HL-60 (cell line): Measurements from ENCODE around the gene ZSCAN5A.

ENCODE experiments used
- DNase-seq, 2 experiments: peaks; one replicate each; pipeline ENCODE4 v3.0.0-alpha.2; 2010 to 2020; ENCODE audit warnings: low read depth in 1 of 2, low spot score in 1 of 2
- H3K27ac ChIP-seq: fragments of 250-450 bp; sonication (Bioruptor Pico); replicated peaks from 2 replicates; pipeline ENCODE4 v1.5.1; 2020; ENCODE audit warnings: mild to moderate bottlenecking, moderate library complexity
- H3K27me3 ChIP-seq: fragments of 250-450 bp; sonication (Bioruptor Pico); 2 replicates; pipeline ENCODE4 v1.5.1; 2021; ENCODE audit warnings: mild to moderate bottlenecking, moderate library complexity; ENCODE audit not compliant: insufficient read depth, poor library complexity, severe bottlenecking
- H3K4me3 ChIP-seq: replicated peaks from 2 replicates; pipeline ENCODE4 v1.5.1; 2011; ENCODE audit warnings: mild to moderate bottlenecking, control low read depth, low read length; ENCODE audit not compliant: insufficient read depth
- CTCF ChIP-seq: IDR thresholded peaks from one replicate; pipeline ENCODE4 v1.5.1; 2011; ENCODE audit warnings: low read length, control low read depth, inconsistent platforms; ENCODE audit not compliant: insufficient read depth
- GABPA ChIP-seq: IDR thresholded peaks from 2 replicates; pipeline ENCODE4 v1.6.1; 2012; ENCODE audit warnings: low read depth
- POLR2AphosphoS5 ChIP-seq: IDR thresholded peaks from 2 replicates; pipeline ENCODE4 v1.6.1; 2012; ENCODE audit warnings: low read depth
- REST ChIP-seq: IDR thresholded peaks from 2 replicates; pipeline ENCODE4 v1.6.1; 2012; ENCODE audit warnings: low read depth; ENCODE audit not compliant: insufficient replicate concordance
- SPI1 ChIP-seq: IDR thresholded peaks from 2 replicates; pipeline ENCODE4 v1.6.1; 2012; ENCODE audit warnings: low read depth, mild to moderate bottlenecking, borderline replicate concordance

ZSCAN5A gene

GRCh38 chr19:56272161-56272798, 42.4 kb downstream of the ZSCAN5A start, which contains the start of gene EDDM13:
EDDM13 (plus strand) TSS chr19:56272748; CDS start chr19:56272835, 87 bp downstream.
- Histone ChIP-seq H3K27me3 (no peaks in the 10 kb centered on the region), H3K4me3 (no peak within 1 kb of the TSS), H3K27ac (peak within 1 kb of the TSS; percentile 79)
- no peak for TF ChIP-seq POLR2AphosphoS5
- TF ChIP-seq REST: no peak
- no peak for TF ChIP-seq SPI1
- TF ChIP-seq GABPA: no peak
- no peak for TF ChIP-seq CTCF
- no peak for DNase-seq

GRCh38 chr19:56271151-56271550, 43.5 kb downstream of the ZSCAN5A start:
- H3K27ac ChIP-seq: peak overlapping the region; percentile 79
- no peaks in the 10 kb centered on the region for H3K27me3 ChIP-seq
- DNase-seq: peak; percentile 47 to 54
- TF ChIP-seq GABPA (no peak), CTCF (no peak), REST (no peak), POLR2AphosphoS5 (no peak), SPI1 (no peak)
- no peak overlapping the region for H3K4me3 ChIP-seq

- Histone ChIP-seq H3K4me3 (no peak overlapping the region), H3K27me3 (no peaks in the 10 kb centered on the region), H3K27ac (peak overlapping the region; percentile 85)
- peak; percentile 97 to 99 for DNase-seq
- TF ChIP-seq POLR2AphosphoS5: peak; percentile 94
- no peak for TF ChIP-seq REST
- TF ChIP-seq SPI1: peak; percentile 85
- no peak for TF ChIP-seq CTCF
- TF ChIP-seq GABPA: no peak
Measured at GRCh38 chr19:56270676-56271075, 44.0 kb downstream of the ZSCAN5A start.
